ENCODE results near the gene C10orf53. TPM values are rescaled to one million over a fixed set of nuclear protein-coding genes. Genes with fewer than 3 reads are reported as not detected.

The C10orf53 gene, protein sequence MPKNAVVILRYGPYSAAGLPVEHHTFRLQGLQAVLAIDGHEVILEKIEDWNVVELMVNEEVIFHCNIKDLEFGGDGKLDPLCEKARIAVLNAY
- polyA plus RNA-seq, result not detected

DNA sequence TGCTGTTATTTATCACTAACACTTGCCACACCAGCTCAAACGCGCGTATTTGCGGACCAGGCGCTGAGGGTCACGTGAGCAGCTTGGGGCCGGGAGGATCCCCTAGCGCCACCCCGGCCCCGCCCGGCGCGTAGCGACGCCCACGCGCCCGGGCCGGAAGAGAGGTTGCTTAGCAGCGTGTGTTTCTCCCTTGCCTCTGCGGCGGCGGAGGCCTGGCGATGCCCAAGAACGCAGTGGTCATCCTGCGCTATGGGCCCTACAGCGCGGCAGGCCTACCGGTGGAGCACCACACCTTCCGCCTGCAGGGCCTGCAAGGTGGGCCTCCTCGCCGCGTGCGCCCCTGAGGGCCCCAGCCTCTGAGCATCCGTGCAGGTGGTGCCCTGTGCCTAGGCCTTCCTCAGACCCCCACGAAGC is at the start of gene C10orf53:
C10orf53 (plus strand) TSS at position 172 of the 414 bp plus-strand sequence; CDS start at position 219, 47 bp downstream.
- whole genome bisulfite sequencing, 3 donors, result 4 to 10% (median 7%) methylated on average over 30 to 35 of the region's 36 CpGs
- H3K27ac ChIP-seq (ENCODE audit: low read depth, low read length), result no peak within 1 kb of the TSS

DNA sequence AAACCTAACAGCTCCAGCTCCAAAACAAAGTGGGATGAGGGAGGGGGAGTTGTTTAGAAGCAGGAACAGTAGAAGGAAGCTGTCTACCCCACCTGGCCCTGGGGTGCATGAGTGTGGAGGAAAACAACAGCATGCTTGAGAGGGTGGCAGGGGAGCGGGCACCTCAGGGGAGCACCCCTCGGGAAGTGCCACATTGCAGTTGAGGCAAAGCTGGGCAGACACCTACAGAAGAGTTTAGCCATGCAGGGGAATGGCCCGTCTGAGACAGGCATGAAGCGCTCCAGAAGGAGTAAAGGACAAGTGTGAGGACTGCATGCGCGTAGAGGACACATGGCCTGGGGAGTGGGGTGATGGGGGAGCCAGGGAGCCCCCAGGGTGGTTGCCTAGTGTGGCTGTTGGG is 47.5 kb upstream of the C10orf53 start:
- 80 to 95% (median 94%) methylated on average over 6 of the region's 6 CpGs for WGBS, 3 donors

DNA sequence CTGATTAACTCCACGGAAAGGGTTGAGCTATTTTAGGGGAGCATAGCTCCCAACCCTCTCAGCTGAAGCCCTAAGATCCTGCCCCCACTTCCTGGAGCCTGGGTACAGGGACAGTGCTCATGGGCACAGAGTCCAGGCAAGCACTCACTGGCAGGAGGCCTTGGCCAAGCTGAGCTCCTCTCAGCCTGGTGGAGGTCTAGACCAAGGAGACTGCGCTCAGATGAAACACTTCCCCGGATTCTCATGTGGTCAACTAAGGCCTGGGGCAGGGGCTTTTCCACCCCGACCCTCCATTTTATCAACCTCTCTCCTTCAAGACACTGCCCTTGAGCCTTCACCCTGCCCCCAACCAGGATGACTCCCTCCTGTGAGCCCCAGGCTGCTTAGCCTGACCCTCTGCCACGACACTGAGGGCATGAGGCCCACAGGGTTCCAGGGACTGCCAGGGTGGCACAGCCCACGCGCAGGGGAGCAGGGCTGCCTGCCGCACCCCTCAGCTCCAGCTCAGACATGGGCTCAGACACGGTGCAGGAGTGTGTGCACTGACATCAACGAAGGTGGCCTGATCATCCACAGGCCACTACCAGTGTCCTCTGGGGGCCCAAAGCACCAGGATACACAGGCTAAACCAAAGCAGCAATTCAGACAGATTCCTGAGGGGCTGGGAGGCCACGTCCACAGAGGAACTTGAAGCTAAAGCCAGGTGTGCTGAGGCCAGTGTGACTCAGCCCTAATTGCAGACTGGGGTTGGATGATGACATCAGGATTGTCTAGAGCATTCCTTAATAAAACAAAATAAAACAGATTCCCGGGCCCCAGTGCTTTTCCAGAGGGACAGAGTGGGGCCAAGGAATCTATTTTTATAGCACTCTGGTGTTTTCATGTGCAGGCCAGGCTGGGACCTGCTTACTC is 46.8 kb upstream of the C10orf53 start:
- 45 to 55% (median 48%) methylated on average over 12 of the region's 12 CpGs for WGBS, 3 donors
- H3K27ac ChIP-seq (ENCODE audit: low read depth, low read length), result no peak overlapping the region

More for the DNA sequence above, 47.5 kb upstream of the C10orf53 start:
- no peak overlapping the region for H3K27ac ChIP-seq (ENCODE audit: low read depth, low read length)

DNA sequence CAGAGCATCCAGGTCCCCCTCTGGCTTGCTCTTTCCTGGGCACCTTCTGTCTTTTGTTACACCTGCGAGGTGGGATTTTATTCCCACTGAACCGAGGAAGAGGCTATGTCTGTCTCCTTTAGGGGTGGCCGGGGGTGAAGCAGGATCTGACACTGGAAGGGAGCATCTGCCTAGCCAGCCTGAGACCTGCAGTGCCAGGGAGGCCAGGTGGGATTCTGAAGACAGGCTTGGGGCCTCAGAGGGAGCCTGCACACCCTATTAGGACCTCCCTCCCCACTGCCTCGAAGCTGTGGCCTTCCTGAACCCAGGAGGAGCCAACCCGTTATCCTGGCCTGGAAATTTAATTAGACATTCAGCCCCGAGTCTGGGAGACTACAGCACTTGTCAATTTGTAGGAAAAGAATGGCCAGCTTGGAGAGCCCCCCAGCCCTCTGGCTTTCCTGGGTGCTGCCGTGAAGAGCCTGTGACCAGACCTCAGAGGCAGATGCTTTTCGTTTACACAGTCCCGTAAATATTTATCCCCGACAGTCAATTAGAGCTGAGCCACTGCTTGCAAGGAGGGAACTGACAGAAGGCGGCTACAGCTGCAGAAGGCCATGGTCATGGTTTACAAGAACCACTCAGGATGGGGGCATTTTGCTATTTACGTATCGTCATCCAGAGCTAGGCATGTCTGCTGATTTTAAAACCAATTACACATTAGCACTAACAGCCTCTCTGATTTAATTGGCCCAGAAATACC is 46.0 kb upstream of the C10orf53 start:
- H3K27ac ChIP-seq (ENCODE audit: low read depth, low read length), result no peak overlapping the region
- WGBS, 3 donors, result 30 to 40% (median 39%) methylated on average over 13 of the region's 13 CpGs

DNA sequence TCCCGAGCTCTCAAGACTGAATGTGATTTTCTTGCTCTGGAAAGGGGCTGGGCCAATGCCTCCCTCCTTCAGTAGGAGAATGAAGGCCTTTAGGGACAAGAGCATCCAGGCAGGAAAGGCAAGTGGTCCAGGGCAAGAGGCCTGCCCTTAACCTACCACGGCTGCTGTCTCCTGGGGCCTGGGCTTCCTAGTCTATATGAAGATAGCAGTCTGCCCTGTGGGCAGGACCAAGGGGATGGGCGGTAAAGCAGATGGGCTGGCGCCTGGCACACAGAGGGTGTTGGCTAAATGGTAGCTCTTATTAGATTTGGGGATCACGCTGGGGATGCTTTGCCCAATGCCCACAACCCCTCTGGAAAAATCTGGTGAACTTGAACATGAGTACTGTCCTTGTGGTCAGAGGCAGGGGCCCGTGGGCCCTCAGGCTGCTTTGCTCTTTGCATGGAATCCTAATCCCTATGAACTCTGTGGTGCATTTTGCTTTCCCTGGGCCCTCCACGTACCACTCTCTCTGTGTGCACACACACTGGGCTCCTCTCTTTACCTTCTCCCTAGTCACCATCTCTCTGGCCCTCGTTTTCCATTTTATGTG is 45.3 kb upstream of the C10orf53 start:
- H3K27ac ChIP-seq (ENCODE audit: low read depth, low read length), result no peak overlapping the region
- WGBS, 3 donors, result 62 to 72% (median 69%) methylated on average over 8 of the region's 8 CpGs

DNA sequence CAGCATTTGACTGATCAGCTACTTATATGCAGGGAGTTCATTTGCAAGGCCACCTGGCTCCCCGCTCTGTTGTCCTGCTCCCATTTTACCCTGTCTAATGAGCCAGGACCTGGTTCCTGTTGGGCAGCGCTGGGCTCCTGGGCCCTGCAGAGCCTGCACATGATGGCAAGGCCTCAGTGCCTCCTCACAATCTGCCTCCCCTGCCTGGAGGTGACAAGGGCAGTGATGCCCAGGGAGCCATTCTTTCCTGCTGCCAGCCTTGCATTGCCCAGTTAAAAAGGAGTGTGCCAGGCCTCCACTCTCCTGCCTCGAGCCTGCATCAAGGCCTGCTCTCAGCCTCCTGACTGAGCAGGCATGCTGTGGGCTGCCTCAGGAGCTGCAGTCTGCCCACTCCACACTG is 37.1 kb upstream of the C10orf53 start:
- 75 to 87% (median 79%) methylated on average over 3 of the region's 3 CpGs for WGBS, 3 donors
- no peak overlapping the region for H3K27ac ChIP-seq (ENCODE audit: low read depth, low read length)

DNA sequence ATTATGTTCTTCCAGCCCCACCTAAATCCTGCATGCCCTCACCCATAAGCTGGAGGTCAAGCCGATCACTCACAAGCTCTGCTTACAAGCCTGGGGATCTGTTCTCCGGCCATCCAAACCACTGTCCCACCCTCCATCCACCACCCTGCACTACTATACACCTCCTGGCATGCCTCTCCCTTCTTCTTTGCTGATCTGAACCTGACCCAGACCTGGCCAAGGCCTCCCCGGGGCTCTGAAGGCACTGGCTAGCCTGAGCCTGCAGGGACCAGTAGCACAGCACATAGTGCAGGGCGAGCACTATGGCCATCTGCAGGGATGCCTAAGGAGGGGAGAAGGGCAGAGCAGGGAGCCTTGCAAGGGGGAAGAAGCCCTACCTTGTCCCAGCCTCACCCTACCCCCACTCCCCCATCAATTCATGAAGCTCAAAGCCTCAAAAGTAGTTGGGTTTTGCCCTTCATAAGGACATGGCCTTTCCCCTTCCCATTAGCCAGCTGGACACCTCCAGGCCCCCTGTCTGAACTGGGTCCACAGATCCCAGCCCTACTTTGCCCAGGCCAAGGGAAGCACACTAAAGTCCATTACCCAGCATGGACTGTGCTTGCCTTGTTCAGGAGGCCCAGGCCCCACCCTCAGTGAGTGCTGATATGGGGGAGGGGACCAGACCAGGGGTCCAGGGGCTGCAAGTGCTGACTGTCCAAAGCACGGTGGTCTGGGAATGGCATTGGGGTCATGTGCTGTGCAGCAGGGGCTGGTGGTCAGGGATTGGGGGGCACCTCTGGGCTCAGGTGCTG is 36.0 kb upstream of the C10orf53 start:
- 81 to 90% (median 83%) methylated on average over 5 of the region's 5 CpGs for WGBS, 3 donors
- no peak overlapping the region for H3K27ac ChIP-seq (ENCODE audit: low read depth, low read length)

DNA sequence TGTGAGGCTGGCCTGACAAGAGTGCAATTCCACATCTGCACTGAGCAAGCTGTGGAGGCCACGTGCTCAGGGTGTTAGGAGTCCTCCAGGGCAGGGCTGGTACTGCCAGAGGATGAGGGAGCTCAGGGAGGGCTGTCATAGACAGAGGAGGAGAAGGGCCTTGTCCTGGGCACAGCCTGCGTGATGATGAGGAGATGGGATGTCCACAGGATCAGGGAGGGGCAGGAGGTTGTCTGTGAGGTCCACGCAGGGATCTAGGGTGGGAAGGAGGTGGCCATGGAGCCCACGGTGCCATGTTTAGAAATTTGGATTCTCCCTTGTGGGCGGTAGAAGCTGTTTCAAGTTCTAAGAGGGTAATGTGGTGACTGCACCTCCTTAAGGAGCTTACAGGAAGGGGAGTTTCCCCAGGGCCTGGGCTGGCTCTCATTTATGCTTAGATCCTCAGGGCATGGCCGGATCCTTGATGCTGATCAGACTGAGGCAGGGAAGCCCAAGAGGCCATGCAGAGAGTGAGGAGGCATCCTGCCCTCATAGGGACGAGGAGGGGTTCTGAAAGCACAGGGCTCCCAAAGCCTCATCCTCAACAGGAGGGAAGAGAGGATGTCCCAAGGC is 35.3 kb upstream of the C10orf53 start:
- WGBS, 3 donors, result 69 to 81% (median 79%) methylated on average over 7 of the region's 7 CpGs
- H3K27ac ChIP-seq (ENCODE audit: low read depth, low read length), result no peak overlapping the region

DNA sequence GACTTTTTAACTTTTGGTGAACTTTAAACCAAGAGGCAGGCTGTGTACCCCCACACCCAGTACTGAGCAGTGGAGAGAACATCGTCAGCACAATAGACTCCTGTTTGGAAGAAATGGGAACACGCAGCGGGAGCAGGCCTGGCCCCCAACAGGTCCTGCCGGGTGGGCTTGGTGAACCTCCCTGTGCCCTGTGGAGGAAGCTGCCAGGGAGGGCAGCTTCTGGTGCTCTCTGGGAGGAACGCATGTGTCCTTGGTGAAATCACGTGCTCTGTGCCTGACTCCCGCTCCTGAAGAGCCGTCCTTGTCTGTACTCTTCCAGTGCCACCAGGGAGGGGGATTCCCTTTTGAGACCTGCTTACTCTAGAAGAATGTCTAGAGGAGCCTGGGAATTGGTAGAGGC is 34.0 kb upstream of the C10orf53 start:
- WGBS, 3 donors, result 70 to 82% (median 78%) methylated on average over 8 of the region's 8 CpGs
- no peak overlapping the region for H3K27ac ChIP-seq (ENCODE audit: low read depth, low read length)

DNA sequence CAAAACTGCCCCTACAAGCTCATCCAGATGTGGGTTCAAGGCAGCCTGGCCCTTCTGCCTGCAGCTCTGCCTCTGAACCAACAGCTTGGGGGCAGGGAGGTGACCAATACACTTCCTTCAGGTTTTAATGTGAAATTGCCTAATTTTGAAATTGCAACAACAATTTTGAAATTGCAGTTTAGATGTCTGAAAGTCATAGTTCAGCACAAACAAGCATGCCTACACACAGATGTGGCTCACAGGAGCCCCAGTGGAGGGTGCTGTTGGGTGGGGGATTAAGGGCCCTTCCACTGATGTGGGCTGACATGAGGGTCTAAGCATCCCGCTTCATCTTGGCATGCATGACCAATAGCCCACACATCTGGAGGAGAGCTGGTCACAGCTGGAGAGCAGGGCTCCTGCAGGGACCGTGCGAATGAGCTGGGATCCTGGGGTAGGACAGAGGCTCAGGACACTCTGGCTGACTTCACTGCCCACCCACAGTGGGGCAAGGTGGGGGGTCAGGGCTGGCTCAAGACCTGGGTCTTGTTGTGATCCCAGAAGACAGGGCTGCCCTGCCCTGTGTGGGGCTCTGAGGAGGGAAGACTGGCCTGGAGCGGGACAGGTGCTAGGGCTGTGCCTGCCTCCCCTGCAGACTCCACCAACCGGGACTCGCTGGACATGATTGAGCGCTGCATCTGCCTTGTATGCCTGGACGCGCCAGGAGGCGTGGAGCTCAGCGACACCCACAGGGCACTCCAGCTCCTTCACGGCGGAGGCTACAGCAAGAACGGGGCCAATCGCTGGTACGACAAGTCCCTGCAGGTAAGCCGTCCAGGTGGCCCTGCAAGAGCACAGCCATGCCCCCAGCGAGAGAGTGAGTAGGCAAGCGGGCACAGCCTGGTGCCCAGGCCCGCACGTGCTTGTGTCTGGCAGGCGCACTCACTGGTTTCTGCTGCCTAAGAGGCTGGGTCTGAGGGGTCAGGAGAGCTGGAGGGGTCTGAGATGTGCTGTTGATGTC is 33.3 kb upstream of the C10orf53 start:
- 82 to 88% (median 84%) methylated on average over 22 of the region's 22 CpGs for WGBS, 3 donors
- no peak overlapping the region for H3K27ac ChIP-seq (ENCODE audit: low read depth, low read length)

DNA sequence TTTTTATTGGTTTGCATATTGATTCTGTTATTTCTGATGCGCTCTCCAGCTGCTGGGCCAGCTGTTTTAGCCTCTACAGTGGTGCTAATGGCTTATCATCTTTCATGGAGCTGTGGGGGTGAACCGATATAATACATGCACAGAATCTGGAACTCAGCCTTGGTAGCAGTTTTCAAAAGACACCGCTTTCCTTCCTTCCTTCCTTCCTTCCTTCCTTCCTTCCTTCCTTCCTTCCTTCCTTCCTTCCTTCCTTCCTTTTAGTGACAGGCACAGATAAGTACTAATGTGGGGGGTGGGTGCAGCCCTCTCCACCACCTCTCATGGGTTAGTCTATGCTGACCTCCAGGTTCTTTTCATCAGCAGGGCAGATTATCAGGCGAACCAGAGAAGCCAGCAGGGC is 31.9 kb upstream of the C10orf53 start:
- WGBS, 3 donors, result 65 to 78% (median 67%) methylated on average over 4 of the region's 4 CpGs
- H3K27ac ChIP-seq (ENCODE audit: low read depth, low read length), result no peak overlapping the region

DNA sequence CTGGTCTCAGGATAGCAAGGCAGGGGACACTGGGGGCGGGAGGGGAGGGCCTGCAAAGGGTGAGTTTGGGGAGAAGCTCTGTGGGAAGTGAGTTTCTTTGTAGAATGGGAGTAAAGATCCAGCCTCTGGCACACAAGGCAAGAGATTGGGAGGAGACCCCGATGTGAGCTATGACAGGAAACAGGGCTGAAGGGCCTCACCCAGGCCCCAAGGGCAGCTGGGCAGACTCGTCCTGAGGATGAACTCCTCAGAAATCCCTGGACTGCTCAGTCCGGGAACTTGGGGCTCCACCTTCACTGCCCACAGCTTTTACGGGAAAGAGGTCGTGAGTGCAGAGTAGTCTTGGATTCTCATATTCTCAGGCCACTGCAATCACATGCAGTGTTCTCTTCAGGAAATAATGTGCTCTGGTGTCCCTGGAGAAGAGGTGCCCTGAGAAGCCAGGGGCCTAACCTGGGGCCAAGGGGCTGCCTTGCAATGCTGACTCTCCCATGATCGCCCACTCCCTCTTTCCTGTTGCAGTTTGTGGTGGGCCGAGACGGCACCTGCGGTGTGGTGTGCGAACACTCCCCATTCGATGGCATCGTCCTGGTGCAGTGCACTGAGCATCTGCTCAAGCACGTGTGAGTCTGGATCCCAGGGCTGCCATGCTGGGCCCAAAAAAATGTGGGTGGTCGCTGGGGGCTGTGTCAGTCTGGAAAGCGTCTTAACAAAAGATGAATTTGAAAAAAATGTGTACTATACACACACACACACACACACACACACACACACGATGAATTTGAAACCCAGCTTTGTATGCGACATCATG is 31.3 kb upstream of the C10orf53 start:
- H3K27ac ChIP-seq (ENCODE audit: low read depth, low read length), result no peak overlapping the region
- WGBS, 3 donors, result 66 to 72% (median 71%) methylated on average over 18 of the region's 18 CpGs

DNA sequence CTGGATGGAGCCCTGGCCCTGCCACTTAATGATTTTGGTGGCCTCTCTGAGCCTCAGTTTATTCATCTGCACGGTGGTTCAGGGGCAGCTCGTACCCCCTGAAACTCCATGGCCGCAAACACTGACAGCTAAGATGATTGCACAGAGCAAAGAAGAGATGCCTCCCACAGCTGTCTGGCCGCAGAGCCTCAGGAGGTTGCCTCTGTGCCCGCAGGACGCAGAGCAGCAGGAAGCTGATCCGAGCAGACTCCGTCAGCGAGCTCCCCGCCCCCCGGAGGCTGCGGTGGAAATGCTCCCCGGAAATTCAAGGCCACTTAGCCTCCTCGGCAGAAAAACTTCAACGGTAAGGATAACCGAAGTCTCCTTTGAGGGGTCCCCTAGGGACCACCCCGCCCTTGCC is 30.2 kb upstream of the C10orf53 start:
- 10 to 20% (median 12%) methylated on average over 17 of the region's 17 CpGs for WGBS, 3 donors
- H3K27ac ChIP-seq (ENCODE audit: low read depth, low read length), result no peak overlapping the region

DNA sequence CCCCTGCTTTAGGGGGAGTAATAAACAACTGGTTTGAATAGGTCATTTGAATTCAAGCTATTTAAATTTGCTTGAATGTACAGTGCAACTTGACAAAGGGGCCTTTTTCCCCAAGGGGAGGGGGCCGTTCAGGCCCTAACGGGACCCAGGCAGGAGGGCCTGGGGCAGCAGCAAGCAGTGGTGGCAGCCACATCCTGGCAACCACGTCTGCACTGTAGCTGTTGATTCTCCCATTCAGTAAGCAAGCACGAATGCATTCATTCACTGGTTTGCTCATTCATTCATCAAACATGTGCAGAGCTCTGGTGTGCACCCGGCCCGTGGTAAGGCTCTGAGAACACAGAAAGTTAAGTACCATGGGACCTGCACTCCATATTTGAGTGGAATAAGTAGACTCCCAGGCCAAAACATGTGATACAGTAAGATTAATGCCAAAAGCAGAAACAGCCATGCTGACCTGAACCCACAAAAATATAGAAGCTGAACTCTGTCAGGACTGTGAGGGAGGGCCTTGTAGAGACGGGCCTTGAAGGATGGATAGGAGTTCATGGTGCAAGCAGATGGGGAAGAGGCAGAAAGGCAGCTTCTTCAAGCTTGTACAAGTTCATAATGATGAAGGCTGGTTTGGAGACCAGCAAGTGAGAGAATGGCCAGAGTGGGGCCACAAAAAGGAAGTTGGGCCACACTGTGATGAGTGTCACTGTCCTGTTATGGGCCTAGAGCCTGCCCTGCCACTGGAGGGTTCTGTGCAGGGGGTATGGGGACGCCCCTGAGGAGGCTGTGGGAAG is 29.3 kb upstream of the C10orf53 start:
- 49 to 64% (median 53%) methylated on average over 8 of the region's 8 CpGs for WGBS, 3 donors
- no peak overlapping the region for H3K27ac ChIP-seq (ENCODE audit: low read depth, low read length)

DNA sequence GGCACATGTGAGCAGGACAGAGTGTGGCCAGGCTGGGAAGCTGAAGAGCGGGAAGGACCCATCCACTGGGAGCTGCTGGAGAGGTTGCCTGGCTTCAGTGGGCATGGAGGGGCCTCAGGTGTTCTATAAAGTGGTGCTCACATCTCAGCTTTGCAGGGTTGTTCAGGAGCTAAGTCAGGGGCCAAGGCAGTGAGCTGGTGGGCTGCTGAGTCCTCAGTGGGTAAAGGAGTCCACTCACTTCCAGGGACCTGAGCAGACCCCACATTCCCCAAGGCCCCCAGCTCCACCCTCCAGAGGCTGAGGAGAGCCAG is 28.8 kb upstream of the C10orf53 start:
- H3K27ac ChIP-seq (ENCODE audit: low read depth, low read length), result no peak overlapping the region
- 92 to 100% (median 93%) methylated on average over 1 of the region's 1 CpG for WGBS, 3 donors
